ENCODE data around the gene UQCRC1.

Gene UQCRC1

GRCh38 chr3:48555231-48555948, 54.1 kb downstream of the UQCRC1 start:
- Histone ChIP-seq H3K23ac (ENCODE audit: low read length in 2 of 2) (no peak overlapping the region), H2BK5ac (ENCODE audit: low read depth, low read length, poor library complexity, severe bottlenecking) (no peak overlapping the region), H3K9ac (ENCODE audit: low read length) (no peak overlapping the region), H2AFZ (ENCODE audit: low read depth, low read length) (peak overlapping the region; percentile 18), H4K8ac (ENCODE audit: low read length) (peak overlapping the region; percentile 1), H3K4ac (ENCODE audit: low read depth in 1 of 2, low read length in 2 of 2) (peak overlapping the region in 1 of 2 experiments; percentile 24), H4K91ac (ENCODE audit: low read length) (no peak overlapping the region), H3K9me3 (ENCODE audit: control insufficient read depth, low read length) (no peaks in the 10 kb centered on the region), H3K27ac (ENCODE audit: low read length, poor library complexity, severe bottlenecking) (no peak overlapping the region), H3K4me3 (ENCODE audit: insufficient read depth in 1 of 2, low read depth in 1 of 2, low read length in 2 of 2) (no peak overlapping the region), H3K18ac (ENCODE audit: low read depth in 1 of 2, low read length in 2 of 2) (no peak overlapping the region), H3K4me2 (ENCODE audit: low read length, poor library complexity, severe bottlenecking) (no peak overlapping the region), H2AK5ac (ENCODE audit: low read length, severe bottlenecking) (no peak overlapping the region), H2BK120ac (ENCODE audit: low read depth, low read length) (no peak overlapping the region), H2BK15ac (ENCODE audit: low read depth, poor library complexity, severe bottlenecking) (no peak overlapping the region), H2BK12ac (ENCODE audit: low read length in 2 of 2) (peak overlapping the region in 1 of 2 experiments; percentile 19), H3K4me1 (ENCODE audit: control insufficient read depth, insufficient read depth, low read depth, low read length) (peaks cover 46% of the 10 kb centered on the region), H3K27me3 (ENCODE audit: control insufficient read depth in 1 of 2, insufficient read depth in 1 of 2, low read length in 2 of 2) (no peaks in the 10 kb centered on the region), H3K36me3 (ENCODE audit: control insufficient read depth in 1 of 2, insufficient read depth in 2 of 2, low read depth in 1 of 2, low read length in 2 of 2) (peaks cover 0 to 26% of the 10 kb centered on the region in 2 experiments), H3K79me1 (replicated peaks; ENCODE audit: low read length, poor library complexity, severe bottlenecking) (peaks cover 24% of the 10 kb centered on the region), H3K14ac (ENCODE audit: low read length in 2 of 2) (peak overlapping the region in 1 of 2 experiments; percentile 75)
- whole genome bisulfite sequencing = 87% methylated on average over 8 of the region's 10 CpGs
- no peak for DNase-seq

DNA sequence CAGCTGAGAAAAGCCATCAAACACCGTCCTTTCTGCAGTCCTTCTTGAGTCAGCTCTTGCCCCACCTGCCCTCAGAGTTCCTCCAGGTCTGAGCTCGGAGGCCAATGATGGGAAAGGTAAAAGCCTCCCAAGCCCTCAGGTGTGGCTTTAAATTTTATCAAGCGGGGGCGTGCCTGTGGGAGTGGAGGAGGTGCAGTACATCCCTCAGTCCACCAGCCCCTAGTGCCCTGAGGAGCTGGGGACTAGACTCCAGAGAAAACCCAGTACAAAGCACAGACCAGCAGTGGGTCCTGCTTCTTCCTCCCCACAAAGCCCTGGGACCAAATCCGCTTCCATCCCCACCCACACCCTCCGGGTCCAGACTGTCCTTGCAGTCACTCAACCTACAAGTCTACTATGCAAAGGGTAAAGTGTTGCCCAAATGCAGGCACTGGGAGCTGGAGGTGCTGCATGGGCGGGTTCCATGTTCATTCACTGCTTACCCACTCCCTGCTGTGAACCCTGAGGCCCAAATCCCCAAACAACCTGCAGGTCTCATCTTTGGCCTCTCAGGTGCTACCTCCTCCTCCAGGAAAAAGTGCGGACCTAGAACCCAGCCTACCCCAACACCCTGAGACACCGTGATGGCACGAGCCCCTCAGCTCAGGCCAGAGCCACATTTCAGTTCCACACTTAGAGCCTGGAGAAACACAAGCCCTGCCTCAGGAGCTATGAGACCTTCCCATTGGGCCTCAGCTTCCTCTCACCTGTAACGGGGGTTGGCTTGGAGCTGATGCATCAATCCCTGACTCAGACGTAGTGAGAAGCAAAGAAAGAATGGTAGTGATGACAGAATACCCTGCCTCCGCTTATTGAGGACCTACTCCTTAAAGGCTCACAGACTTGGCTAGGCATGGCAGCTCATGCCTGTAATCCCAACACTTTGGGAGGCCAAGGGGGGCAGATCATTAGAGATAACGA, 55.3 kb downstream of the UQCRC1 start:
- Histone ChIP-seq H3K4ac (ENCODE audit: low read depth in 1 of 2, low read length in 2 of 2) (no peak overlapping the region), H3K9me3 (ENCODE audit: control insufficient read depth, low read length) (no peaks in the 10 kb centered on the region), H3K27me3 (ENCODE audit: control insufficient read depth in 1 of 2, insufficient read depth in 1 of 2, low read length in 2 of 2) (no peaks in the 10 kb centered on the region), H4K8ac (ENCODE audit: low read length) (no peak overlapping the region), H3K9ac (ENCODE audit: low read length) (no peak overlapping the region), H3K4me3 (ENCODE audit: insufficient read depth in 1 of 2, low read depth in 1 of 2, low read length in 2 of 2) (no peak overlapping the region), H3K14ac (ENCODE audit: low read length in 2 of 2) (no peak overlapping the region), H3K4me1 (ENCODE audit: control insufficient read depth, insufficient read depth, low read depth, low read length) (peaks cover 36% of the 10 kb centered on the region), H2BK12ac (ENCODE audit: low read length in 2 of 2) (no peak overlapping the region), H3K27ac (ENCODE audit: low read length, poor library complexity, severe bottlenecking) (no peak overlapping the region), H2AFZ (ENCODE audit: low read depth, low read length) (no peak overlapping the region), H2BK15ac (ENCODE audit: low read depth, poor library complexity, severe bottlenecking) (no peak overlapping the region), H2BK120ac (ENCODE audit: low read depth, low read length) (no peak overlapping the region), H3K4me2 (ENCODE audit: low read length, poor library complexity, severe bottlenecking) (no peak overlapping the region), H2BK5ac (ENCODE audit: low read depth, low read length, poor library complexity, severe bottlenecking) (no peak overlapping the region), H3K23ac (ENCODE audit: low read length in 2 of 2) (no peak overlapping the region), H4K91ac (ENCODE audit: low read length) (no peak overlapping the region), H3K18ac (ENCODE audit: low read depth in 1 of 2, low read length in 2 of 2) (no peak overlapping the region), H3K36me3 (ENCODE audit: control insufficient read depth in 1 of 2, insufficient read depth in 2 of 2, low read depth in 1 of 2, low read length in 2 of 2) (peaks cover 0 to 33% of the 10 kb centered on the region in 2 experiments), H3K79me1 (replicated peaks; ENCODE audit: low read length, poor library complexity, severe bottlenecking) (peaks cover 26% of the 10 kb centered on the region), H2AK5ac (ENCODE audit: low read length, severe bottlenecking) (no peak overlapping the region)
- DNase-seq = no peak
- 90% methylated on average over 13 of the region's 14 CpGs for WGBS

GRCh38 chr3:48553361-48553760, 56.1 kb downstream of the UQCRC1 start:
- Histone ChIP-seq H3K14ac (ENCODE audit: low read length in 2 of 2) (no peak overlapping the region), H3K18ac (ENCODE audit: low read depth in 1 of 2, low read length in 2 of 2) (no peak overlapping the region), H3K27me3 (ENCODE audit: control insufficient read depth in 1 of 2, insufficient read depth in 1 of 2, low read length in 2 of 2) (no peaks in the 10 kb centered on the region), H2BK15ac (ENCODE audit: low read depth, poor library complexity, severe bottlenecking) (no peak overlapping the region), H3K4me3 (ENCODE audit: insufficient read depth in 1 of 2, low read depth in 1 of 2, low read length in 2 of 2) (no peak overlapping the region), H2BK120ac (ENCODE audit: low read depth, low read length) (no peak overlapping the region), H3K4me2 (ENCODE audit: low read length, poor library complexity, severe bottlenecking) (no peak overlapping the region), H3K27ac (ENCODE audit: low read length, poor library complexity, severe bottlenecking) (no peak overlapping the region), H2AFZ (ENCODE audit: low read depth, low read length) (no peak overlapping the region), H2AK5ac (ENCODE audit: low read length, severe bottlenecking) (no peak overlapping the region), H2BK12ac (ENCODE audit: low read length in 2 of 2) (no peak overlapping the region), H3K9ac (ENCODE audit: low read length) (no peak overlapping the region), H3K4me1 (ENCODE audit: control insufficient read depth, insufficient read depth, low read depth, low read length) (peaks cover 32% of the 10 kb centered on the region), H3K23ac (ENCODE audit: low read length in 2 of 2) (no peak overlapping the region), H3K79me1 (replicated peaks; ENCODE audit: low read length, poor library complexity, severe bottlenecking) (peaks cover 27% of the 10 kb centered on the region), H2BK5ac (ENCODE audit: low read depth, low read length, poor library complexity, severe bottlenecking) (no peak overlapping the region), H3K4ac (ENCODE audit: low read depth in 1 of 2, low read length in 2 of 2) (no peak overlapping the region), H3K9me3 (ENCODE audit: control insufficient read depth, low read length) (no peaks in the 10 kb centered on the region), H4K91ac (ENCODE audit: low read length) (no peak overlapping the region), H4K8ac (ENCODE audit: low read length) (no peak overlapping the region), H3K36me3 (ENCODE audit: control insufficient read depth in 1 of 2, insufficient read depth in 2 of 2, low read depth in 1 of 2, low read length in 2 of 2) (peaks cover 0 to 37% of the 10 kb centered on the region in 2 experiments)
- WGBS = 92% methylated on average over 5 of the region's 5 CpGs
- DNase-seq = no peak

Data from mesenchymal stem cell (in vitro differentiated cells and primary cell).